ENCODE results near the gene HOXD13. TPM values are rescaled to one million over a fixed set of nuclear protein-coding genes. Genes with fewer than 3 reads are reported as not detected.

HOXD13 gene
- total and polyA plus RNA-seq, 2 donors: 4.1 to 14.9 TPM

GRCh38 chr2:176111846-176112374 is 19.4 kb downstream of the HOXD13 start:
- H3K27ac ChIP-seq (ENCODE audit: low read depth): no peak overlapping the region
- H3K36me3 ChIP-seq (ENCODE audit: insufficient read depth): no peaks in the 10 kb centered on the region
- 37% methylated on average over 29 of the region's 29 CpGs for WGBS
- no peak for DNase-seq (ENCODE audit: extremely low spot score)
- H3K4me3 ChIP-seq (ENCODE audit: low read depth, low read length): no peak overlapping the region
- H3K4me1 ChIP-seq (ENCODE audit: insufficient read depth): no peaks in the 10 kb centered on the region

DNA sequence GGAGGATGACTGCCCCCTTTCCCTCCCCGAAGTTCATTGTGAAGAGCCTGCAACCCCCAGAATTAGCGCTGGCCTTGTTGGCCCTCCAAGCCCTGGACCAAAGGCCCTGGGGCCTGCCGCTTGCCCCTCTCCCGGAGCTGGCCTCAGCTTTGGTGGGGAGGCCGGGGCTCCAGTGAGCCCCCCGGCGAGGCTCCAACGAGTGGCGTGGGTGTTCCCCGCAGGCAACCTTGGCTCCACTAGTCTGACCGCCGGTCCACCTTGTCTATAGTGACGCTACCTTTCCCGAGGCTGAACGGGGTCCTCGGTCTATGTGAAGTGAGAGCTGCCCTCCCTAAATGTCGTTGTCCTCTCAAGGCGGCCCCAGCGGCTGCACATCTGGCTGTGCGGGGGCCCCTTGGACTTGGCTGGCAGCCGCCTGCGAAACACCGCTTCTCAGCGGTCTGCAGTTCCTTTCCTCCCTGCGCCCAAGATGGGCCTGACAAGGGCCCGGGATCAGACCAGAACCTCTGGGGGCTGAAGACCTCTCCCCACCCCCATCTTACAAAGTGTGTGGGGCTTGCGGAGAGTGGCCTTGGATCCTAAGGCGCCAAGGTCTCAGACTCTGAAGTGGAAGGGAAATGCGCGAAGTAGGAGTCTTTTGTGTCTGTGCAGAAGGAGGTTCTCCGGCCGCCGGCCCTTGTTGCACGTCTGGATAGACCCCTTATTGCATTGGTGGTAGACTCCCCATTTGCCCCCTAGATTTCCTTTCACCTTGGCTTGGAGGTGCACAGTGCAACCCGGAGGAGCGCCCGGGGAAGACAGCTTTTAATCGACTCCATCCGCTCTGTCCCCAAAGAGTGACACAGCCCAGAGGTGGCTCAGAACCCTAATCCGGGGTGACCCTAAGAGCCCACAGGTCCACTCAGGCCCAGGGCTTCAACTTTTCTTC is 20.1 kb downstream of the HOXD13 start:
- Histone ChIP-seq H3K27ac (ENCODE audit: low read depth) (no peak overlapping the region), H3K4me1 (ENCODE audit: insufficient read depth) (no peaks in the 10 kb centered on the region), H3K36me3 (ENCODE audit: insufficient read depth) (no peaks in the 10 kb centered on the region), H3K4me3 (ENCODE audit: low read depth, low read length) (no peak overlapping the region)
- 66% methylated on average over 40 of the region's 40 CpGs for WGBS
- DNase-seq (ENCODE audit: extremely low spot score): no peak

DNA sequence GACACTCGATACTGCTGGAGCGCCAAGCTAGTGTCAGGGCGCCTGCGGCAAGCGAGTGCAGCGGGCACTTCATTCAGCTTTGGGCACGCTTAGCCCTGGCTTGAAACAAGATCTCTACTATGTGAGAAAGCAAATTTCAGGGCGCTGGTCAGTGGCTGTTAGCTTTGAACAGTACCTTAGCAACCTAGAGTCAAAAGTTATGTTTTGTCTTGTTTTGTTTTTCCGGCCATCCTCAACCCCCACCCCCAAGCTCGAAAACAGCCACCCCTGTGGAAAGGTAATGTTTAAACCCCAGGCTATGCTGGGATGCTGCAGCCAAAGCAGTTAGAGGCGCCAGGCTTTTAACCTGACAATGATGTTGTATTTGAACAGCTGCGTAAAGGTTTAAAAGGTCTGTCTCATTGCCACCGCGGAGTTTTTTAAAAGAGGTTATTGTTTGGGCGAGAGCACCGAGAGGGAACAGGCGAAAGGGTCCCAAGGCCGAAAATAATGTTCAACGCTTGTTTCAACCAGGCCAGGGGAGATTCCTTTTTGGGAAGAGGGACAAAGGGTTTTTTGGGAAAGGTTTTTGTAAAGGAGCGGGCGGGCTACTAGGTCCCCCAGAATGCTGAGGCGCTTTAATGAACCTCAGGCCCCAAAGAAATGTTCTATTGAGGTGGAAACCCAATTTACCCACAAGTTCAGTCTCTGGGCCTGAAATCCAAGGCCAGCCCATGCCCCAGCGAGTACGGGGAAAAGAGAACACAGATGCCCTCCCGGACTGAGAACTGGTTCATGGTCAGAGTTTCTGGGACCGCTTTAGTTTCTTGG is 21.8 kb downstream of the HOXD13 start:
- DNase-seq (ENCODE audit: extremely low spot score): no peak
- Histone ChIP-seq H3K27ac (ENCODE audit: low read depth) (no peak overlapping the region), H3K4me3 (ENCODE audit: low read depth, low read length) (no peak overlapping the region), H3K4me1 (ENCODE audit: insufficient read depth) (no peaks in the 10 kb centered on the region), H3K36me3 (ENCODE audit: insufficient read depth) (no peaks in the 10 kb centered on the region)
- 76% methylated on average over 26 of the region's 26 CpGs for WGBS

DNA sequence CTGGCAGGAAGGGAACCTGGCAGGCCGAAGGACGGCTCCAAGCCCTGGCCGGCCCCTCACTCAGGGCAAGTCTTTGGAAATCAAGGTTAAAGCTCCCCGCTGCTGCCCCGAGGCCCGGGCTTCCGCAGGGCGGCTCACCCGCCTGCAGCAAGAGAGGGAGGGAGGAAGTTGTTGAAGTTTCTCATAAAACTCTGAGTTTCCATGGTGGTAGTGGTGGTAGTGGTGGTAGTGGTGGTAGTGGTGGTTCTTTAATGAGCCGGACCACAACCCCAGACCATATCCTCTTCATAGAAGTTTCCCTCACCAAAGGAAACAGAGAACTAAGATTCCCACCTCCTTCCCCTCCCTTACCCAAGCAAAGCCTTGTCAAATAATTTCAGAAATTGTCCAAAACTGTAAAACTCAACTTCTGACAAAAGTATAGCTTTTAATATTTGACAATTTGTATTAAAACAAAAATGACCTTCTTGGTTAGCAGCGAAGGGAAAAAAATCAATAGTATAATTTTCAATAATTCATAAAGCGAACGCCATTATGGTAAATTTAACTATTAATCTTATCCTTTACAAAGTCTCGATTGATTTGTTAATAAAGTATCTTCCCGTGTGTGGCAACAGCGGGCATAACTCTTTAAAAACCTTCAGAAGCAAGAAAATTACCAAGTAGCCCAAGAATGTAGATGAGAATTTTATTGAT is 22.6 kb downstream of the HOXD13 start:
- H3K27ac ChIP-seq (ENCODE audit: low read depth): no peak overlapping the region
- no peaks in the 10 kb centered on the region for H3K4me1 ChIP-seq (ENCODE audit: insufficient read depth)
- no peaks in the 10 kb centered on the region for H3K36me3 ChIP-seq (ENCODE audit: insufficient read depth)
- H3K4me3 ChIP-seq (ENCODE audit: low read depth, low read length): no peak overlapping the region
- DNase-seq (ENCODE audit: extremely low spot score): no peak
- WGBS: 83% methylated on average over 16 of the region's 16 CpGs

DNA sequence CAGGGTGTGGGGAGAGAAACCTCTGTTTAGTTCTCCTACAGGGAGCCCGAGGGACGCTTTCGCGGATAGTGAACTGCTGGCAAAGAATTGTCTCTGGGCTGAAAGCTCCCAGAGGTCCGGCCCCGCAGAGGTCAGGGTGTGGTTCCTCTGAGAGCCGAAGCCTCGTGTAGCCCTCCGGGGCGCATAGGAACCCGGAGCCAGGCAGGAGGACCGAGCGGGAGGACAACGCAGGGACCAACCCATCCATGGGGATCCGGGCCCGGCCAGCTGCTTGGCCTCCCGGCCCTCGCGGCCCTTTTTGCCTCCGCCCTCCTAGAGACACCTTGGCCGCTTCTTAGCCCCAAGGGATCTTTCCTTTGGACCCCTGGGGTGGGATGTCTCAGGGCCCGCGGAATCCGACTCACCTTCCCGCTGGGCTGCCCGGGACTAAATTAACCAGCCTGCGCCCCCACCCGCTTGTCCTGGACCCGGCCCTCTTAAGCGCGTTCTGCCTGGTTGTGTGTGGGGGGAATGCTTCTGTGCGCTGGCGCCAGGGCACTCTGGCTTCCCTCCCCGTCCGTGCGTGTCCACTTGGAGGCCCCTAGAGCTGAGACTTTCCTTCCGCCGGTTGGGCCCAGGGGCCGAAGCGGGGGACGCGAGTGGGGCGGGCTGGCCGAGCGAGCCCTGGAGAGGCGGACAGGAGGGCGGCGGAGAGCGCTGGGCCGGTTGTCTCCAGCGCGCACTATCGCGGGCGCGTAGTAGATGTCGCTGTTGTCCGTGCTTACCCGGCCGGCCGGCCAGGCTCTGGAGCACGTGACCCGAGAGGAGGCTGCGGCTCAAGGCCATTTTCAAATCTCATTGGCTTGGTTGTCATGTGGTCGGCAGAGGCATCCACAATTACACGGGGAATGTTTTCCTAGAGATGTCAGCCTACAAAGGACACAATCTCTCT is 23.6 kb downstream of the HOXD13 start, which contains the start of gene HOXD10:
TSS of gene HOXD10 (plus strand) at position 896 of the 931 bp plus-strand sequence. CDS start 56 bp downstream, outside the sequence.
- no peak within 1 kb of the TSS for H3K27ac ChIP-seq (ENCODE audit: low read depth)
- H3K36me3 ChIP-seq (ENCODE audit: insufficient read depth): no peaks in the 10 kb centered on the region
- no peak for DNase-seq (ENCODE audit: extremely low spot score)
- no peaks in the 10 kb centered on the region for H3K4me1 ChIP-seq (ENCODE audit: insufficient read depth)
- H3K4me3 ChIP-seq (ENCODE audit: low read depth, low read length): peak within 1 kb of the TSS; percentile 1
- WGBS: 47% methylated on average over 66 of the region's 66 CpGs

GRCh38 chr2:176117162-176117822 is 24.8 kb downstream of the HOXD13 start:
- DNase-seq (ENCODE audit: extremely low spot score): no peak
- H3K4me3 ChIP-seq (ENCODE audit: low read depth, low read length): peak overlapping the region; percentile 1
- H3K36me3 ChIP-seq (ENCODE audit: insufficient read depth): no peaks in the 10 kb centered on the region
- H3K27ac ChIP-seq (ENCODE audit: low read depth): no peak overlapping the region
- WGBS: 68% methylated on average over 40 of the region's 40 CpGs
- H3K4me1 ChIP-seq (ENCODE audit: insufficient read depth): no peaks in the 10 kb centered on the region

DNA sequence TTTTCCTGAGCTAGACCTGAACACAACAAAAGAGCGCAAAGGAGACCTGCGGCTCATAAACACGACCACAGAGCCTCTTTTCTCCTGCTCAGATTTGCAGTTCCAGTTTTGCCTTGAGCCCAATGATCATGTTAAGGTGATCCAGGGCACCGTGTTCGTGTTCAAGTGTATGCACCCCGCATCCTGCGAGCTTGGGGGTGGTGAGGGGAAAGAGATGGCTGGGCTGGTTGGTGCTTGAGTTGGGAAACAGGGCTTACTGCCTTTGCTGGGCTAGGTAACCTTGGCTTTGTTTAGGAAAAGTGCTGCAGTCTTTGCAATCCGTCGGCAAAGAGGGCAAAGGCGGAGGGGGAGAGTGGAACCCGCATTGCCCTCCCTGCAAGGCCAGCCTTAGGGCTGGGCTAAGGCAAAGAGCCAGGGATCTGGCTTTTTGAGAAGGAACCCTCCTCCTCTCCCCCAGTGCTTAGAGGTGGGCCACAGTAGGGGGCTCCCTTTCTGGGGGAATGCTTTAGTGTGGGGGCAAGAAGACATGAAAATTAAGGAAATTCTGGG is 25.4 kb downstream of the HOXD13 start:
- H3K4me1 ChIP-seq (ENCODE audit: insufficient read depth): no peaks in the 10 kb centered on the region
- H3K27ac ChIP-seq (ENCODE audit: low read depth): no peak overlapping the region
- H3K4me3 ChIP-seq (ENCODE audit: low read depth, low read length): no peak overlapping the region
- no peaks in the 10 kb centered on the region for H3K36me3 ChIP-seq (ENCODE audit: insufficient read depth)
- no peak for DNase-seq (ENCODE audit: extremely low spot score)
- 65% methylated on average over 11 of the region's 11 CpGs for WGBS

DNA sequence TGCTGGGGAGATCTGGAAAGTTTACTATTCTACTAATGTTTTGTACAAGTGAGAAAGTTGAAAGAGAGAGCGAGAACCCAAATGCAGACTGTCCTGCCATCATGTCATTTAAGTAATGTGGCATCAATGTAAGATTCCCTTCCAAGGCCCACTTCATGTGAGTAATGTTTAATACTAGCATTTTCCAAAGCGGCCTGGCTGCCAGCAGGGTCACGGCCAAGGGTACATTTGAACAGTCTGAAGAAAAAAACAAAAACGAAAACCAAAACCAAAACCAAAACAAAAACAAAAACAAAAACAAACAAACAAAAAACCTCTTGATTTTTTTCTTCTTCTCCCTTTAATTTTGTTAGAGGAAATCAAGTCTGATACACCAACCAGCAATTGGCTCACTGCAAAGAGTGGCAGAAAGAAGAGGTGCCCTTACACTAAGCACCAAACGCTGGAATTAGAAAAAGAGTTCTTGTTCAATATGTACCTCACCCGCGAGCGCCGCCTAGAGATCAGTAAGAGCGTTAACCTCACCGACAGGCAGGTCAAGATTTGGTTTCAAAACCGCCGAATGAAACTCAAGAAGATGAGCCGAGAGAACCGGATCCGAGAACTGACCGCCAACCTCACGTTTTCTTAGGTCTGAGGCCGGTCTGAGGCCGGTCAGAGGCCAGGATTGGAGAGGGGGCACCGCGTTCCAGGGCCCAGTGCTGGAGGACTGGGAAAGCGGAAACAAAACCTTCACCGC is 26.2 kb downstream of the HOXD13 start:
- no peak for DNase-seq (ENCODE audit: extremely low spot score)
- Histone ChIP-seq H3K4me1 (ENCODE audit: insufficient read depth) (no peaks in the 10 kb centered on the region), H3K36me3 (ENCODE audit: insufficient read depth) (no peaks in the 10 kb centered on the region), H3K27ac (ENCODE audit: low read depth) (no peak overlapping the region), H3K4me3 (ENCODE audit: low read depth, low read length) (no peak overlapping the region)
- 64% methylated on average over 24 of the region's 24 CpGs for WGBS

GRCh38 chr2:176120364-176121189 is 28.1 kb downstream of the HOXD13 start:
- H3K4me3 ChIP-seq (ENCODE audit: low read depth, low read length): no peak overlapping the region
- DNase-seq (ENCODE audit: extremely low spot score): no peak
- no peaks in the 10 kb centered on the region for H3K36me3 ChIP-seq (ENCODE audit: insufficient read depth)
- no peaks in the 10 kb centered on the region for H3K4me1 ChIP-seq (ENCODE audit: insufficient read depth)
- no peak overlapping the region for H3K27ac ChIP-seq (ENCODE audit: low read depth)
- 81% methylated on average over 13 of the region's 13 CpGs for WGBS

GRCh38 chr2:176121190-176122051 is 28.9 kb downstream of the HOXD13 start:
- H3K27ac ChIP-seq (ENCODE audit: low read depth): no peak overlapping the region
- WGBS: 61% methylated on average over 53 of the region's 53 CpGs
- H3K4me3 ChIP-seq (ENCODE audit: low read depth, low read length): peak overlapping the region; percentile 46
- H3K4me1 ChIP-seq (ENCODE audit: insufficient read depth): no peaks in the 10 kb centered on the region
- no peak for DNase-seq (ENCODE audit: extremely low spot score)
- no peaks in the 10 kb centered on the region for H3K36me3 ChIP-seq (ENCODE audit: insufficient read depth)
